B cell (primary cell): Measurements from ENCODE around the gene C4A. TPM values are rescaled to one million over a fixed set of nuclear protein-coding genes. Genes with fewer than 3 reads are reported as not detected.
"Not testable (repeated sequence)": the region's sequence is repeated elsewhere in the genome, so short reads cannot be mapped to it uniquely, and the experiment has no call there.

Source experiments
- ATAC-seq: fragments of 200-7000 bp; cut with Tn5 transposase; one replicate; pipeline ENCODE4 v1.10.0; 2021; ENCODE audit warnings: low read depth, mild to moderate bottlenecking, moderate number of reproducible peaks, moderate library complexity
- CTCF ChIA-PET: fragments of 350-600 bp; sonication (Branson Sonifier 250); formaldehyde crosslinking; loops from one replicate; lab custom pipeline; 2021; ENCODE audit warnings: antibody characterized with exemption, inconsistent platforms; lab: Charles Lee
- POLR2A ChIA-PET: fragments of 350-600 bp; sonication (Branson Sonifier 250); formaldehyde crosslinking; loops from one replicate; lab custom pipeline; 2021; ENCODE audit warnings: antibody characterized with exemption; lab: Charles Lee
- DNase-seq: peaks from one replicate; pipeline ENCODE4 v3.0.0; 2013
- H2AFZ ChIP-seq: 2 replicates; pipeline ENCODE4 v1.6.1; 2012; ENCODE audit warnings: mild to moderate bottlenecking, low read depth, low read length; ENCODE audit not compliant: insufficient read depth, poor library complexity, severe bottlenecking
- H3K27ac ChIP-seq, 2 donors: 1 replicate in 1 of 2; 2 replicates in 1 of 2; pipeline ENCODE4 v1.5.1; 2012 to 2013; ENCODE audit warnings: low read length in 2 of 2, mild to moderate bottlenecking in 2 of 2, moderate library complexity in 1 of 2
- H3K27me3 ChIP-seq, 4 experiments: fragments of 200-600 bp in 1 of 4; sonication (generic) in 1 of 4; replicated peaks in 1 of 4; 1 replicate in 2 of 4; 2 replicates in 2 of 4; pipeline versions ENCODE4 v1.6.1 to v1.7.0; 2013 to 2016; ENCODE audit warnings: low read length in 3 of 4, mild to moderate bottlenecking in 2 of 4, mixed read lengths in 1 of 4, moderate library complexity in 1 of 4; ENCODE audit not compliant: insufficient read depth in 4 of 4, control insufficient read depth in 3 of 4; ENCODE audit errors: control extremely low read depth in 1 of 4
- H3K36me3 ChIP-seq, 2 experiments: replicated peaks in 1 of 2; 1 replicate in 1 of 2; 2 replicates in 1 of 2; pipeline versions ENCODE4 v1.6.1 to v1.7.1; 2013; ENCODE audit warnings: low read length in 1 of 2; ENCODE audit not compliant: insufficient read depth in 2 of 2, control insufficient read depth in 1 of 2; ENCODE audit errors: control extremely low read depth in 1 of 2, extremely low read depth in 1 of 2
- H3K4me1 ChIP-seq, 2 donors: fragments of 200-600 bp in 1 of 2; sonication (generic) in 1 of 2; 1 replicate in 1 of 2; 2 replicates in 1 of 2; pipeline versions ENCODE4 v1.5.1 to v1.6.1; 2013 to 2017; ENCODE audit warnings: low read length in 2 of 2; ENCODE audit not compliant: control insufficient read depth in 2 of 2, insufficient read depth in 2 of 2
- H3K4me2 ChIP-seq: replicated peaks from 2 replicates; pipeline ENCODE3; 2012; ENCODE audit warnings: mild to moderate bottlenecking, low read depth, low read length; ENCODE audit not compliant: poor library complexity, severe bottlenecking
- H3K4me3 ChIP-seq, 5 experiments: fragments of 200-600 bp in 1 of 5; sonication (generic) in 1 of 5; 1 replicate in 3 of 5; 2 replicates in 2 of 5; pipeline versions ENCODE4 v1.5.1 to v1.7.0; 2011 to 2016; ENCODE audit warnings: low read length in 4 of 5, mild to moderate bottlenecking in 4 of 5, low read depth in 2 of 5, control low read depth in 1 of 5, moderate library complexity in 1 of 5; ENCODE audit not compliant: insufficient read depth in 1 of 5; ENCODE audit errors: control extremely low read depth in 1 of 5, extremely low read depth in 1 of 5
- H3K79me2 ChIP-seq: fragments of 200-600 bp; sonication (generic); one replicate; pipeline ENCODE4 v1.6.0; 2016; ENCODE audit warnings: low read length; ENCODE audit not compliant: control insufficient read depth, insufficient read depth
- H3K9ac ChIP-seq: fragments of 200-600 bp; sonication (generic); 2 replicates; pipeline ENCODE4 v1.6.1; 2017; ENCODE audit warnings: mild to moderate bottlenecking, low read length, moderate library complexity
- H3K9me3 ChIP-seq, 3 donors: one replicate each; pipeline versions ENCODE4 v1.6.1 to v1.7.1; 2013; ENCODE audit warnings: low read length in 2 of 3; ENCODE audit not compliant: control insufficient read depth in 2 of 3, insufficient read depth in 1 of 3; ENCODE audit errors: control extremely low read depth in 1 of 3
- H4K20me1 ChIP-seq: 2 replicates; pipeline ENCODE4 v1.6.0; 2012; ENCODE audit warnings: mild to moderate bottlenecking, low read length; ENCODE audit not compliant: insufficient read depth, control insufficient read depth, poor library complexity, severe bottlenecking
- H3K27ac Mint-ChIP-seq: one replicate; pipeline ENCODE4 v1.8.0; 2021; ENCODE audit warnings: mixed read lengths
- H3K27me3 Mint-ChIP-seq: one replicate; pipeline ENCODE4 v1.8.0; 2021; ENCODE audit warnings: mixed read lengths
- H3K4me1 Mint-ChIP-seq: one replicate; pipeline ENCODE4 v1.8.0; 2021; ENCODE audit warnings: mixed read lengths
- H3K4me3 Mint-ChIP-seq: one replicate; pipeline ENCODE4 v1.8.0; 2021; ENCODE audit warnings: mixed read lengths
- H3K9me3 Mint-ChIP-seq: one replicate; pipeline ENCODE4 v1.8.0; 2022; ENCODE audit warnings: mixed read lengths; ENCODE audit not compliant: insufficient read depth
- WGBS: methylation state at CpG from one replicate; pipeline ENCODE4 v1.1.5; 2013; ENCODE audit warnings: missing lambda C conversion rate; ENCODE audit not compliant: insufficient coverage; 5-methylcytosine and 5-hydroxymethylcytosine counted together
- intact Hi-C: fragments of 100-400 bp; cut with micrococcal nuclease; formaldehyde crosslinking; loops from one replicate; pipeline ENCODE4 v1.10.0; 2022
- polyA plus RNA-seq: library from polyadenylated mRNA; depleted of rRNA; stranded (reverse); fragments of >200 nt; gene quantifications from 2 replicates; pipeline ENCODE4 v1.2.3, GENCODE V29; 2012
- total RNA-seq, 2 donors: library from RNA; stranded (reverse); fragments of 120-200 nt in 1 of 2; gene quantifications; 1 replicate in 1 of 2; 2 replicates in 1 of 2; pipeline versions ENCODE4 v1.2.3 to v1.2.4, GENCODE V29; 2013 to 2022

C4A gene
- total and polyA plus RNA-seq, 2 donors (not counting 1 experiment from before 2014, with no cell fraction given): 9.9 to 10.5 TPM

DNA sequence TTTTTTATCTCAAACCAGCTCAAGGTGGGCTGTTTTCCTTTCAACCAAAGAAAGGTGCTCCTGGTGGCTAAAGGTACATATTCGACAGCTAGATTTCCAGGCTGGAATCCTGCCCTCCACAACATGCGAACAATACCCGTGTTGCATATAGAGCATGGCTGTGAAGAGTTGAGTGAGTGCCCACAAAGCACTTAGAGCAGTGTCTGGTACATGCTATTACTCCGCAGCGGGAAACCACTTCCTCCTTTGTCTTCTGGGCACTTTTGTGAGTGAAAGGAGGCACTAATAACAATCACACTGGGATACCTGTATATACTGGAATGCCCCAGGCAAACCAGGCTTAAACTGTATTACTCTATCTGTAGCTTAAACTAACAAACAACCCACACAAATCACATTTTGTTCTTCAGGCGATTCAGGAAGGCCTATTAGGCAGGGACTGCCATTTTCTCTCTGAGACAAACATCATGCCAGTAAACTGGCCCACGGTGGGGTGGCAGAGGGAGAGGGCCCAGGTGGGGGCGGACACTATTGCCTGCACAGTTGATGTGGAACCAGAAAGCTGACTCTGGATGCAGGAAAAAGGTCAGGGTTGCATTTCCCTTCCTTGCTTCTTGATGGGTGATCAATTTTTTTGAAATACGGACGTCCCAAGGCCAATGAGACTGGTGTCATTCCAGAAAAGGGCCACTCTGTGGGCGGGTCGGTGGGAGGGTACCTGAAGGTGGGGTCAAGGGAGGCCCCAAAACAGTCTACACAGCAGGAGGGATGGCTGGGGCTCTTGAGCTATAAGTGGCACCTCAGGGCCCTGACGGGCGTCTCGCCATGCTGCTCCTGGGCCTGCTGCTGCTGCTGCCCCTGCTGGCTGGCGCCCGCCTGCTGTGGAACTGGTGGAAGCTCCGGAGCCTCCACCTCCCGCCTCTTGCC lies 56.0 kb downstream of the C4A start, which contains the start of gene CYP21A2:
CYP21A2 (plus strand) TSS at position 818 of the 927 bp plus-strand sequence; CDS start at position 826, 8 bp downstream.
- WGBS: 94% methylated on average over 8 of the region's 19 CpGs
- peak; percentile 47 for ATAC-seq

DNA sequence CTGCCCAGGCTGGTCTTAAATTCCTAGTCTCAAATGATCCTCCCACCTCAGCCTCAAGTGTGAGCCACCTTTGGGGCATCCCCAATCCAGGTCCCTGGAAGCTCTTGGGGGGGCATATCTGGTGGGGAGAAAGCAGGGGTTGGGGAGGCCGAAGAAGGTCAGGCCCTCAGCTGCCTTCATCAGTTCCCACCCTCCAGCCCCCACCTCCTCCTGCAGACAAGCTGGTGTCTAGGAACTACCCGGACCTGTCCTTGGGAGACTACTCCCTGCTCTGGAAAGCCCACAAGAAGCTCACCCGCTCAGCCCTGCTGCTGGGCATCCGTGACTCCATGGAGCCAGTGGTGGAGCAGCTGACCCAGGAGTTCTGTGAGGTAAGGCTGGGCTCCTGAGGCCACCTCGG lies 57.0 kb downstream of the C4A start:
- H3K4me3 ChIP-seq, H3K4me2 ChIP-seq, H3K9ac ChIP-seq, H4K20me1 ChIP-seq, H3K4me1 Mint-ChIP-seq, CTCF ChIA-PET, ATAC-seq, H3K36me3 ChIP-seq, H3K9me3 ChIP-seq, DNase-seq, H2AFZ ChIP-seq, H3K27ac ChIP-seq, intact Hi-C loops, POLR2A ChIA-PET, H3K27ac Mint-ChIP-seq, H3K4me3 Mint-ChIP-seq, H3K9me3 Mint-ChIP-seq, H3K79me2 ChIP-seq, H3K4me1 ChIP-seq, H3K27me3 ChIP-seq, H3K27me3 Mint-ChIP-seq: not testable (repeated sequence)
- no CpG with 5 or more reads among the region's 5 CpGs for WGBS

More for the DNA sequence above, 56.0 kb downstream of the C4A start, which contains the start of gene CYP21A2:
- H3K9me3 ChIP-seq, intact Hi-C loops, POLR2A ChIA-PET, H3K27ac Mint-ChIP-seq, H3K4me1 ChIP-seq, CTCF ChIA-PET, H2AFZ ChIP-seq, H3K27me3 Mint-ChIP-seq, DNase-seq, H3K36me3 ChIP-seq, H3K27ac ChIP-seq, H3K4me1 Mint-ChIP-seq, H3K27me3 ChIP-seq, H4K20me1 ChIP-seq, H3K4me3 Mint-ChIP-seq, H3K79me2 ChIP-seq, H3K4me3 ChIP-seq, H3K9me3 Mint-ChIP-seq, H3K9ac ChIP-seq, H3K4me2 ChIP-seq: not testable (repeated sequence)

DNA sequence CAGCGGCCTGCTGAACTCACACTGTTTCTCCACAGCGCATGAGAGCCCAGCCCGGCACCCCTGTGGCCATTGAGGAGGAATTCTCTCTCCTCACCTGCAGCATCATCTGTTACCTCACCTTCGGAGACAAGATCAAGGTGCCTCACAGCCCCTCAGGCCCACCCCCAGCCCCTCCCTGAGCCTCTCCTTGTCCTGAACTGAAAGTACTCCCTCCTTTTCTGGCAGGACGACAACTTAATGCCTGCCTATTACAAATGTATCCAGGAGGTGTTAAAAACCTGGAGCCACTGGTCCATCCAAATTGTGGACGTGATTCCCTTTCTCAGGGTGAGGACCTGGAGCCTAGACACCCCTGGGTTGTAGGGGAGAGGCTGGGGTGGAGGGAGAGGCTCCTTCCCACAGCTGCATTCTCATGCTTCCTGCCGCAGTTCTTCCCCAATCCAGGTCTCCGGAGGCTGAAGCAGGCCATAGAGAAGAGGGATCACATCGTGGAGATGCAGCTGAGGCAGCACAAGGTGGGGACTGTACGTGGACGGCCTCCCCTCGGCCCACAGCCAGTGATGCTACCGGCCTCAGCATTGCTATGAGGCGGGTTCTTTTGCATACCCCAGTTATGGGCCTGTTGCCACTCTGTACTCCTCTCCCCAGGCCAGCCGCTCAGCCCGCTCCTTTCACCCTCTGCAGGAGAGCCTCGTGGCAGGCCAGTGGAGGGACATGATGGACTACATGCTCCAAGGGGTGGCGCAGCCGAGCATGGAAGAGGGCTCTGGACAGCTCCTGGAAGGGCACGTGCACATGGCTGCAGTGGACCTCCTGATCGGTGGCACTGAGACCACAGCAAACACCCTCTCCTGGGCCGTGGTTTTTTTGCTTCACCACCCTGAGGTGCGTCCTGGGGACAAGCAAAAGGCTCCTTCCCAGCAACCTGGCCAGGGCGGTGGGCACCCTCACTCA lies 57.7 kb downstream of the C4A start:
- H3K4me3 ChIP-seq, H3K36me3 ChIP-seq, DNase-seq, H3K79me2 ChIP-seq, H3K9me3 Mint-ChIP-seq, H3K27me3 ChIP-seq, H3K4me1 Mint-ChIP-seq, H3K9me3 ChIP-seq, H3K4me1 ChIP-seq, H4K20me1 ChIP-seq, H3K27ac ChIP-seq, H3K27me3 Mint-ChIP-seq, ATAC-seq, H2AFZ ChIP-seq, H3K4me3 Mint-ChIP-seq, H3K27ac Mint-ChIP-seq, H3K4me2 ChIP-seq, POLR2A ChIA-PET, H3K9ac ChIP-seq, CTCF ChIA-PET: not testable (repeated sequence)
- intact Hi-C loops: loop anchor here (10.0 kb wide), 2 partner anchors 115 to 755 kb away; partner anchors contain the start of genes PPT2 and PRRT1
- WGBS: 83% methylated on average over 16 of the region's 24 CpGs
